GM19397 (cell line): ENCODE data around the gene CNNM4.

Source experiments
- ATAC-seq: cut with Tn5 transposase; IDR thresholded peaks from one replicate; pipeline ENCODE4 v1.9.1; 2021; ENCODE audit warnings: mild to moderate bottlenecking, moderate library complexity; ENCODE audit not compliant: unreplicated experiment

The CNNM4 gene

GRCh38 chr2:96760036-96760985 is at the start of gene CNNM4:
CNNM4 (plus strand) TSS chr2:96760902; CDS start chr2:96761000, 98 bp downstream.
- peak; percentile 87 for ATAC-seq

- no peak for ATAC-seq
Observed at GRCh38 chr2:96710985-96711384, 49.7 kb upstream of the CNNM4 start.

- ATAC-seq = no peak
Observed at GRCh38 chr2:96715658-96716057, 45.0 kb upstream of the CNNM4 start.

GRCh38 chr2:96716388-96716787 is 44.3 kb upstream of the CNNM4 start:
- no peak for ATAC-seq

- no peak for ATAC-seq
Observed at GRCh38 chr2:96726131-96726530, 34.6 kb upstream of the CNNM4 start.

GRCh38 chr2:96727431-96727830 is 33.3 kb upstream of the CNNM4 start:
- ATAC-seq = no peak

GRCh38 chr2:96729748-96730147 is 31.0 kb upstream of the CNNM4 start:
- ATAC-seq = no peak

GRCh38 chr2:96730212-96730611 is 30.5 kb upstream of the CNNM4 start:
- ATAC-seq = no peak

GRCh38 chr2:96733931-96734330 is 26.8 kb upstream of the CNNM4 start:
- ATAC-seq = no peak

GRCh38 chr2:96734880-96735583 is 25.7 kb upstream of the CNNM4 start:
- no peak for ATAC-seq

- ATAC-seq = no peak
Observed at GRCh38 chr2:96737251-96737650, 23.5 kb upstream of the CNNM4 start.

- ATAC-seq = no peak
Observed at GRCh38 chr2:96737831-96738230, 22.9 kb upstream of the CNNM4 start.

GRCh38 chr2:96739076-96739632 is 21.5 kb upstream of the CNNM4 start:
- ATAC-seq = no peak

- ATAC-seq = peak; percentile 99
Observed at GRCh38 chr2:96739633-96740428, 20.9 kb upstream of the CNNM4 start, which contains the start of gene LMAN2L. LMAN2L (minus strand) TSS chr2:96740064; CDS start chr2:96740040, 24 bp downstream.

GRCh38 chr2:96747061-96747617 is 13.6 kb upstream of the CNNM4 start:
- no peak for ATAC-seq

GRCh38 chr2:96751800-96752199 is 8.9 kb upstream of the CNNM4 start:
- no peak for ATAC-seq

GRCh38 chr2:96753661-96754282 is 6.9 kb upstream of the CNNM4 start:
- ATAC-seq = no peak

GRCh38 chr2:96754317-96754716 is 6.4 kb upstream of the CNNM4 start:
- no peak for ATAC-seq

- ATAC-seq = no peak
Observed at GRCh38 chr2:96756788-96757476, 3.8 kb upstream of the CNNM4 start.
